Anterior cingulate cortex (tissue), 58 donors: ENCODE measurements around the gene GALM.
"Not testable (repeated sequence)": the region's sequence is repeated elsewhere in the genome, so short reads cannot be mapped to it uniquely, and the experiment has no call there.

Experiments used
- DNase-seq, 58 donors: peaks; one replicate each; lab custom pipeline; 2025; lab: John Stamatoyannopoulos, UW

Gene GALM

DNA sequence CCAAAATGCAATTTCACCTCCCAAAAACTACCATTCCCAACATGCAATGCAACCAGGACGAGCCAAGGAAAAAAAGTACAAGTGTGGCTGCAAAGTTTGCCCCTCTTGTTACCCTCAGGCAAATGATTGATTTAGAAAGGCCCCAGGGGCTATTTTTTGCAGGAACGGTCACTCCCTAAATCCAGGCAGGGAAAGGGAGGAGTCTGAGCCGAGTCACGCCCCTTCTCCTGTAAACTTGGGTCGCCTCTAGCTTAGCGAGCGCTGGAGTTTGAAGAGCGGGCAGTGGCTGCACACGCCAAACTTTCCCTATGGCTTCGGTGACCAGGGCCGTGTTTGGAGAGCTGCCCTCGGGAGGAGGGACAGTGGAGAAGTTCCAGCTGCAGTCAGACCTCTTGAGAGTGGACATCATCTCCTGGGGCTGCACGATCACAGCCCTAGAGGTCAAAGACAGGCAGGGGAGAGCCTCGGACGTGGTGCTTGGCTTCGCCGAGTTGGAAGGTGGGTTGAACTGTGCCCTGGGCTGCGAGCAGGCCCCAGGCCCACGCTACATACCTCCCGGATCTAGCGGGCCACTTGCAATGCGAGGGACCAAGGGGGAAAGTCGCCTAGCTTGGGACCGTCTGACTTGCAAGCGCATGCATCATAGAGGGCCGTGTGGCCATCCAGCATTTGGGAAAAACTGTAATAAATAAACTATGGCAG, at the start of gene GALM:
Gene GALM, plus strand, starts transcription at position 261 of the 702 bp plus-strand sequence. Its CDS starts 48 bp downstream, at position 309.
- DNase-seq = peak in 51 of 58 donors; percentile 5 to 75 (median 38)

- no peak for DNase-seq
These were observed 48.6 kb upstream of the GALM start for GRCh38 chr2:38617301-38617700.

GRCh38 chr2:38619458-38620164, 46.3 kb upstream of the GALM start:
- no peak for DNase-seq

GRCh38 chr2:38620282-38620977, 45.5 kb upstream of the GALM start:
- no peak for DNase-seq

GRCh38 chr2:38621018-38621417, 44.9 kb upstream of the GALM start:
- no peak for DNase-seq

GRCh38 chr2:38622210-38622609, 43.7 kb upstream of the GALM start:
- DNase-seq = no peak

- DNase-seq = no peak
These were observed 39.4 kb upstream of the GALM start for GRCh38 chr2:38626326-38627035.

DNA sequence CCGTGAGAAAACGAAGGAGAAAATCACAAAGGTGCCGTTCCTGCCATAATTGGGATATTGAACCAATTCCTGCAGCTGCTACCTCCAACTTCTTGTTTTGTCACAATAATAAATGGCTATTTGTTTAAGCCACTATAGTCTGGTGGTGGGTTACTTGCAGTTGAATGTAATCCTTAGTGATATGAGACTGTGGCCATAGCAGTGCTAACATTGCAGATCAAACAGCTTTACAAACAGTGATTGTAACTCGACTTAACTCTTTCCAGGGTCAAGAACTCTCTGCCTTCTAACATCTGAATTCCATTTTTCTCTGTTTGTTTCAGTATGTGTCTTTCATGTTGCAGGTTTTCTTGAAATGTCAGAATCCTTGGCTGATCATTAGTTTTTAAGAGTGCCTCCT, 38.5 kb upstream of the GALM start:
- DNase-seq = no peak

DNA sequence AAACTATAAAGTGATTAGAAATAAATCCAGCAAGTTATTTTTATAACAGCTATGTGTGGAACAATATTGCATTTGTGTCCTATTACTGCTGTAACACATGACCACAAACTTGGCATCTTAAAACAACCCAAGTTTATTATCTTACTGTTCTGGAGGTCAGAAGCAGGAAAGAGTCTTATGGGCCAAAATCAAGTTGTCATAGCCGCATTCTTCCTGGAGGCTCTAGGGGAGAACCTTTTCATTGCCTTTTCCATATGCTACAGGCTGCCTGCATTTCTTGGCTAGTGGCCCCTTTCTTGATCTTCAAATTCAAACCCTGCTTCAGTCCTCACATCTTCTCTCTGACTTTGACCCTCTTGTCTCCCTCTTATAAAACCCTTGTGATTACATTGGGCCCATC, 36.2 kb upstream of the GALM start:
- DNase-seq = no peak

GRCh38 chr2:38631976-38632375, 33.9 kb upstream of the GALM start:
- DNase-seq = no peak

- DNase-seq = no peak
These were observed 32.9 kb upstream of the GALM start for GRCh38 chr2:38632980-38633379.

DNA sequence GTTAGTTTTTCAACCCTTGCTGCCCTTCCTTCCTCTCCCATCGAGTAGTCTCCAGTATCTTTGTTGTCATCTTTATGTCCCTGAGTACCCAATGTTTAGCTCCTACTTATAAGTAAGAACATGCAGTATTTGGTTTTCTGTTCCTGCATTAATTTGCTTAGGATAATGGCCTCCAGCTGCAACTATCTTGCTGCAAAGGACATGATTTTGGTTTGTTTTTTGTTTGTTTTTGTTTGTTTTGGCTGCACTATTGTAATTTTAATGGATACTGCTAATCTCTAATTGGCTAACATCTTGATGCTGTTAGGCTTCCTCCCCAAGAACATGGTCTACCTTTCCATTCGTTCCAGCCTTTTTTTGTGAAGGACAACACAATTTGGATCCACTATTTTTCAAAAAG, 32.0 kb upstream of the GALM start:
- no peak for DNase-seq

DNA sequence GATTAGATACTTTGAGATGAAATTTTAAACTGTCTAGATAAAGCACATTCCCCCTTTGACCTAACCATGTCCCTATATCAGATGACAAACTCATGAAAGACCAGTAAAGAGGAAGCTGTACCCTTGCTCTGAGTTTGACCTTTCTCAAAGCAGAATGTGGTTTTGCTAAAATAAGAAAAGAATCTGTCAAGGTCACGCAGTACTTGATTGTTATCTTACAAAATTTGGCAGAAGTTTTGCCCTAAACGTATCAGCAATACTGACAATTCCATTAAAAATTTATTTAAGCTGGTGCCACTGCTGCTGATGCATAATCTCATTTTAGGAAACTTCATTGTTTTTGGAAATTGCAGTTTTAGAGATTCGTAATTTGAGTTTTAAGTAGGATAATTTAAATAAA, 31.2 kb upstream of the GALM start:
- no peak for DNase-seq

DNA sequence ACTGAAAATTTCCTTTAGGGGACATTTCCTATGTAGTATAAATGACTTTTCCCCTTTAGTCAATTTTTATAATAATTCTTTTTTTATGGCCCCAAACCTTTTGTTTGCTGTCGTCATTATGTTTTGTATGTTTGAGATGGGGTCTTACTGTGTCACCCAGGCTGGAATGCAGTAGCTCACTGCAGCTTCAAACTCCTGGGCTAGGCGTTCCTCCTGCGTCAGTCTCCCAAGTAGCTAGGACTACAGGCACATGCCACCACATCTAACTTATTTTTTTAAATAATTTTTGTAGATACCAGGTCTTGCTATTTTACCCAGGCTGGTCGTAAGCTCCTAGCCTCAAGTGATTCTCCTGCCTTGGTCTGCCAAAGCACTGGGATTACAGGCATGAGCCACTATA, 30.8 kb upstream of the GALM start:
- no peak for DNase-seq

DNA sequence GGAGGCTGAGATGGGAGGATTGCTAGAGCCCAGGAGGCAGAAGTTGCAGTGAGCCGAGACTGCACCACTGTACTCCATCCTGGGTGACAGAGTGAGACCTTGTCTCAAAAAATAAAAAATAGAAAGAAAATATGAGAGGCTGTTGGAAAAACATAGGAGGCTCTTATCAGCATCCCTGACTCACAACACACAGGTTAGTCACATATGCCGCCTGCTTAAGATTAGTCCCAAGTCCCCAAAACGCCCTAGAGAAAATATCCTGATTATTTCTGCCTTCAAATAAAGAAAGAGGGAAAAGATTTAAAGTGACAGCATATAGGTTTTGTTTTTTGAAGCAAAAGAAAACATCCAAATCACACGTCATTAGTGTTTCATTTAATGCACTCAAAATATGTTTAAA, 29.8 kb upstream of the GALM start:
- no peak for DNase-seq

DNA sequence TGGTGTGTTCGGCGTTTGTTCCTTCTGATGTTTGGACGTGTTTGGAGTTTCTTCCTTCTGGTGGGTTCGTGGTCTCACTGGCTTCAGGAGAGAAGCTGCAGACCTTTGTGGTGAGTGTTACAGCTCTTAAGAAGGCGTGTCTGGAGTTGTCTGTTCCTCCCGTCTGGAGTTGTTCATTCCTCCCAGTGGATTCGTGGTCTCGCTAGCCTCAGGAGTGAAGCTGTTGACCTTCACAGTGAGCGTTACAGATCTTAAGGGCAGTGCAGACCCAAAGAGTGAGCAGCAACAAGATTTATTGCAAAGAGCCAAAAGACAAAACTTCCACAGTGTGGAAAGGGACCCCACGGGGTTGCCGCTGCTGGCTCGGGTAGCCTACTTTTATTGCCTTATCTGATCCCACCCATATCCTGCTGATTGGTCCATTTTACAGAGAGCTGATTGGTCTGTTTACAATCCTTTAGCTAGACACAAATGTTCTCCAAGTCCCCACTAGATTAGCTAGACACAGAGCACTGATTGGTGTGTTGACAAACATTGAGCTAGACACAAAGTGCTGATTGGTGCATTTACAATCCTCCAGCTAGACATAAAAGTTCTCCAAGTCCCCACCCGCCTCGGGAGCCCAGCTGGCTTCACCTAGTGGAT, 23.4 kb upstream of the GALM start:
- not testable (repeated sequence) for DNase-seq

DNA sequence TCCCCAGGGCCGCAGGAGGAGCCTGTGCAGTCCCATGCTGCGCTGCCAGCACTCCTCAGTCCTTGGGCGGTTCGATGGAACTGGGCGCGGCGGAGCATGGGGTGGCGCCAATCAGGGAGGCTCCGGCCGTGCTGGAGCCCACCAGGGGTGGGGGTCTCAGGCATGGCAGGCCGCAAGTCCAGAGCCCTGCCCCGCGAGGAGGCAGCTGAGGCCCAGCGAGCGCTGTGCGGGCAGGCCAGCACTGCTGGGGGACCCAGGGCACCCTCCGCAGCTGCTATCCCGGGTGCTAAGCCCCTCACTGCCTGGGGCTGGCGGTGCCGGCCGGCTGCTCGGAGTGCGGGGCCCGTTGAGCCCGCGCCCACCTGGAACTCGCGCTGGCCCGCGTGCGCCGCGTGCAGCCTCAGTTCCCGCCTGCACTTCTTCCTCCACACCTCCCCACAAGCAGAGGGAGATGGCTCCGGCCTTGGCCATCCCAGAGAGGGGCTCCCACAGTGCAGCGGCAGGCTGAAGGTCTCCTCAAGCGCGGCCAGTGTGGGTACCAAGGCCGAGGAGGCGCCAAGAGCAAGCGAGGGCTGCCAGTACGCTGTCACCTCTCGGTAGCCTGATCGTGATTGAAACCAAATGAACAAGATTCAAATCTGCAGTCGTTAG, 22.8 kb upstream of the GALM start:
- no peak for DNase-seq

- DNase-seq = not testable (repeated sequence)
These were observed 22.0 kb upstream of the GALM start for GRCh38 chr2:38643683-38644511.
